Activated gamma-delta T cell (primary cell): Measurements from ENCODE around the gene LY6G5C.
A peak's percentile ranks its signal among the peaks of the same experiment; 100 is the strongest.
"Not testable (repeated sequence)": the region's sequence is repeated elsewhere in the genome, so short reads cannot be mapped to it uniquely, and the experiment has no call there.

Experiments
- DNase-seq: peaks from one replicate; lab custom pipeline; 2025; lab: John Stamatoyannopoulos, UW

Gene LY6G5C

GRCh38 chr6:31715022-31715958, 34.4 kb upstream of the LY6G5C start, which contains the start of gene LY6G6D:
Gene LY6G6D, plus strand, starts transcription at chr6:31715348. Its CDS starts 8 bp downstream, at chr6:31715356.
- no peak for DNase-seq

- DNase-seq = no peak
Measured at GRCh38 chr6:31713991-31714684, 33.3 kb upstream of the LY6G5C start.

- DNase-seq = no peak
Measured at GRCh38 chr6:31713465-31713864, 32.6 kb upstream of the LY6G5C start.

GRCh38 chr6:31712296-31712695, 31.4 kb upstream of the LY6G5C start:
- no peak for DNase-seq

GRCh38 chr6:31711233-31711632, 30.4 kb upstream of the LY6G5C start:
- no peak for DNase-seq

- DNase-seq = no peak
Measured at GRCh38 chr6:31710523-31711219, 29.8 kb upstream of the LY6G5C start.

GRCh38 chr6:31709157-31709556, 28.3 kb upstream of the LY6G5C start:
- DNase-seq = not testable (repeated sequence)

- no peak for DNase-seq
Measured at GRCh38 chr6:31708224-31708623, 27.4 kb upstream of the LY6G5C start.

GRCh38 chr6:31707701-31708100, 26.8 kb upstream of the LY6G5C start:
- DNase-seq = no peak

GRCh38 chr6:31706599-31706998, 25.7 kb upstream of the LY6G5C start, which contains the start of gene LY6G6F:
Gene LY6G6F, plus strand, starts transcription at chr6:31706866. Its CDS starts 41 bp downstream, at chr6:31706907.
- DNase-seq = no peak

- DNase-seq = no peak
Measured at GRCh38 chr6:31705931-31706330, 25.1 kb upstream of the LY6G5C start.

- DNase-seq = peak; percentile 89
Measured at GRCh38 chr6:31702819-31703716, 22.2 kb upstream of the LY6G5C start, which contains the start of gene ABHD16A. Gene ABHD16A, minus strand, starts transcription at chr6:31703324. Its CDS starts 43 bp downstream, at chr6:31703281.

- DNase-seq = no peak
Measured at GRCh38 chr6:31702405-31702818, 21.5 kb upstream of the LY6G5C start.

- no peak for DNase-seq
Measured at GRCh38 chr6:31701666-31702404, 21.0 kb upstream of the LY6G5C start.

- no peak for DNase-seq
Measured at GRCh38 chr6:31700740-31701401, 20.0 kb upstream of the LY6G5C start.

GRCh38 chr6:31697555-31697954, 16.7 kb upstream of the LY6G5C start:
- no peak for DNase-seq

- no peak for DNase-seq
Measured at GRCh38 chr6:31693535-31693934, 12.7 kb upstream of the LY6G5C start.

- no peak for DNase-seq
Measured at GRCh38 chr6:31692886-31693285, 12.0 kb upstream of the LY6G5C start.

GRCh38 chr6:31692353-31692752, 11.5 kb upstream of the LY6G5C start:
- DNase-seq = no peak
